Measurements from ENCODE around the gene KPNA6.

Gene KPNA6

DNA sequence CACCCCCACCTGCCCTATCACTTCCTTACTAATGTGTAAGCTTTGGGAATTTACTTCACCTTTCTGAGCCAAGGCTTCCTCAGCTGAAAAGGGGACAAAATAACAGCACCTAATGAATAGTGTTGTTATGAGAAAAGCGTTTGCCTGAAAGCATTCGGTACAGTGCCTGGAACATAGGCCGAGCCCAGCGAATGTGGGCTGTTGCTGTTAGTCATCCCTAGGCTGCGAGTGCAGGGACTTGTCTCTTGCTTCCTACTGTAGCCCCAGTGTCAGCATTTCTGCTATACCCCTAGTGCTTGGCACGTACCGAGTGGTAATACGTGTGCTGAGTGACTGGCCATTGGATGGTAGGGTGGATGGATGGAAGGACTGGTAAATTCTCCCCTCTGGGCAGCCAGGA is 16.7 kb upstream of the KPNA6 start:
- TF ChIP-seq, protein P1, sequence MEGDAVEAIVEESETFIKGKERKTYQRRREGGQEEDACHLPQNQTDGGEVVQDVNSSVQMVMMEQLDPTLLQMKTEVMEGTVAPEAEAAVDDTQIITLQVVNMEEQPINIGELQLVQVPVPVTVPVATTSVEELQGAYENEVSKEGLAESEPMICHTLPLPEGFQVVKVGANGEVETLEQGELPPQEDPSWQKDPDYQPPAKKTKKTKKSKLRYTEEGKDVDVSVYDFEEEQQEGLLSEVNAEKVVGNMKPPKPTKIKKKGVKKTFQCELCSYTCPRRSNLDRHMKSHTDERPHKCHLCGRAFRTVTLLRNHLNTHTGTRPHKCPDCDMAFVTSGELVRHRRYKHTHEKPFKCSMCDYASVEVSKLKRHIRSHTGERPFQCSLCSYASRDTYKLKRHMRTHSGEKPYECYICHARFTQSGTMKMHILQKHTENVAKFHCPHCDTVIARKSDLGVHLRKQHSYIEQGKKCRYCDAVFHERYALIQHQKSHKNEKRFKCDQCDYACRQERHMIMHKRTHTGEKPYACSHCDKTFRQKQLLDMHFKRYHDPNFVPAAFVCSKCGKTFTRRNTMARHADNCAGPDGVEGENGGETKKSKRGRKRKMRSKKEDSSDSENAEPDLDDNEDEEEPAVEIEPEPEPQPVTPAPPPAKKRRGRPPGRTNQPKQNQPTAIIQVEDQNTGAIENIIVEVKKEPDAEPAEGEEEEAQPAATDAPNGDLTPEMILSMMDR (IDR thresholded peaks at IDR 0.05; ENCODE audit: low read depth, low read length): no peak

GRCh38 chr1:32091591-32091990 is 16.3 kb upstream of the KPNA6 start:
- no peak overlapping the region for H3K4me3 ChIP-seq (ENCODE audit: low read depth, low read length)
- TF ChIP-seq, protein P1 (IDR thresholded peaks at IDR 0.05; ENCODE audit: low read depth, low read length): no peak

More for the DNA sequence above, 16.7 kb upstream of the KPNA6 start:
- no peak overlapping the region for H3K4me3 ChIP-seq (ENCODE audit: low read depth, low read length)

DNA sequence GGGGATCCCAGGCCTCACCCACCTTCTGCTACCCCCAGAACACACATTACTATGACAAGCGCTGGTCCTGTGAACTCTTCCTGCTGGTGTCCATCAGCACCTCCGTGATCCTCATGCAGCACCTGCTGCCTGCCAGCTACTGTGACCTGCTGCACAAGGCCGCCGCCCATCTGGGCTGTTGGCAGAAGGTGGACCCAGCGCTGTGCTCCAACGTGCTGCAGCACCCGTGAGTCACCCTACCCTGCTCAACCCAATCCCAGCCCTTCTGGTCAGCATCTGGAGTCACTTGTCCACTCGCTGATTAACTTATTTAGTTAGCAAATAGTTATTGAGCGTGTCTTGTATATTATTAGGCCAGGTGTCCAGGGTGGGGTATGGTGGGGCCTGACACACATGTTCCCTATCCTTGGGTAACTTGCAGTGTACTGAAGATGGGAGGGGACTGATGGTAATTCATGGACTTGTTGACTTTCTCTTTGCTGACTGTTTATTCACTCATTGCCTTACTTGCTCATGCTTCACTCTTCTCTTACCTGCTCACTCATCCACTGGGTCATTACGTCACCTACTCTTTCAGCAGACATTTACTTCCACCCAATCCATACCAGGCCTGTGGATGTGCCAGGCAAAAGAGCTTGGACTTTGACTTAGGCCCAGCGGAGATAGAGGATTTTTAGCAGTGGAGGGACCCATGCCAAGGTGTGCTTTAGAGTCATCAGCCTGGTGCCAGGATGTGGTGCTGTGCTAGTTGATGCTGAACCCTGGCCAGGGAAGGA is 12.9 kb upstream of the KPNA6 start:
- TF ChIP-seq, protein P1 (IDR thresholded peaks at IDR 0.05; ENCODE audit: low read depth, low read length): no peak
- no peak overlapping the region for H3K4me3 ChIP-seq (ENCODE audit: low read depth, low read length)

- TF ChIP-seq, protein P1 (IDR thresholded peaks at IDR 0.05; ENCODE audit: low read depth, low read length): no peak
- H3K4me3 ChIP-seq (ENCODE audit: low read depth, low read length): no peak overlapping the region
Observed at GRCh38 chr1:32099426-32099825, 8.4 kb upstream of the KPNA6 start.

DNA sequence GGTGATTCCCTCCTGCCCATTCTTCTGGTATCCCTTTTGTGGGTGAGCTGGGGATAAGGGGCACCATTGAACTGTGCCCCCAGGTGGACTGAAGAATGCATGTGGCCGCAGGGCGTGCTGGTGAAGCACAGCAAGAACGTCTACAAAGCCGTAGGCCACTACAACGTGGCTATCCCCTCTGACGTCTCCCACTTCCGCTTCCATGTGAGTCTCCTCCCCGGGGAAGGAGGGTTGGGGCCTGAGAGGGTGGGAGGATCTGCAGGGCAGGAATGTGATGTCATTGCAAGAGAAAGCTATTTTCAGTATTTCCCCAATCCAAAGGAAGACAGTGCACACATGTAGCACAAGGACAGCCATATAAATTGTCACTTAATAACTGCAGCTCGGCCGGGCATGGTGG is 7.5 kb upstream of the KPNA6 start:
- TF ChIP-seq, protein P1 (IDR thresholded peaks at IDR 0.05; ENCODE audit: low read depth, low read length): no peak
- H3K4me3 ChIP-seq (ENCODE audit: low read depth, low read length): no peak overlapping the region

- no peak overlapping the region for H3K4me3 ChIP-seq (ENCODE audit: low read depth, low read length)
- TF ChIP-seq, protein P1 (IDR thresholded peaks at IDR 0.05; ENCODE audit: low read depth, low read length): no peak
Observed at GRCh38 chr1:32100807-32101708, 6.8 kb upstream of the KPNA6 start.

GRCh38 chr1:32104127-32104526 is 3.7 kb upstream of the KPNA6 start:
- no peak overlapping the region for H3K4me3 ChIP-seq (ENCODE audit: low read depth, low read length)
- TF ChIP-seq, protein P1 (IDR thresholded peaks at IDR 0.05; ENCODE audit: low read depth, low read length): no peak

All from WI38 (cell line).